ENCODE results near the gene SPOCK1. TPM values are rescaled to one million over a fixed set of nuclear protein-coding genes. Genes with fewer than 3 reads are reported as not detected.

SPOCK1 gene
- total and polyA plus RNA-seq, 9 of the 15 experiments (the other 6 are each of a cell fraction or from before 2014, with no cell fraction given), result 0.01 to 0.35 (median 0.04) TPM; not detected in 6

- Histone ChIP-seq H3K4me3 (no peak overlapping the region), H2AFZ (ENCODE audit: low read depth, low read length) (no peak overlapping the region), H3K27ac (ENCODE audit: extremely low read depth, low read depth, low read length) (no peak overlapping the region), H3K79me2 (ENCODE audit: control insufficient read depth, insufficient read depth, low read length) (no peaks in the 10 kb centered on the region), H4K20me1 (replicated peaks; ENCODE audit: control insufficient read depth, insufficient read depth, low read length) (no peaks in the 10 kb centered on the region), H3K4me2 (ENCODE audit: insufficient read depth, low read length) (no peak overlapping the region), H3K4me1 (replicated peaks in 1 of 2; ENCODE audit: control insufficient read depth in 2 of 2, insufficient read depth in 2 of 2, low read length in 2 of 2) (no peaks in the 10 kb centered on the region), H3K9me3 (replicated peaks; ENCODE audit: control insufficient read depth, insufficient read depth, low read depth, low read length) (no peaks in the 10 kb centered on the region), H3K9ac (ENCODE audit: insufficient read depth in 1 of 2, low read depth in 2 of 2, low read length in 2 of 2) (no peak overlapping the region), H3K36me3 (ENCODE audit: control insufficient read depth, insufficient read depth, low read length) (no peaks in the 10 kb centered on the region), H3K27me3 (ENCODE audit: control insufficient read depth in 2 of 2, insufficient read depth in 2 of 2, low read length in 2 of 2) (peaks cover 0 to 11% of the 10 kb centered on the region in 2 experiments; a peak in 1 of 5 replicates), H3K9me1 (ENCODE audit: control insufficient read depth, insufficient read depth, low read length) (no peaks in the 10 kb centered on the region)
- in situ Hi-C loops (cut with MboI) (no loop called here), intact Hi-C loops (cut with micrococcal nuclease) (no loop called here)
- BruUV-seq (replicated peaks), result no TSS peak
- no peak for ATAC-seq
- TF ChIP-seq HDAC8 (tag; IDR thresholded peaks at IDR 0.05), result no peak
- no peak for TF ChIP-seq BRCA1 (IDR thresholded peaks at IDR 0.05)
- TF ChIP-seq BRCA1 (CRISPR knock-in tag; IDR thresholded peaks at IDR 0.05), result no peak
- TF ChIP-seq FOXK2 (conservative IDR thresholded peaks at IDR 0.05 in 1 of 2, IDR thresholded peaks at IDR 0.05 in 1 of 2; ENCODE audit: low read depth in 2 of 2), result no peak
- TF ChIP-seq BDP1 (IDR thresholded peaks at IDR 0.05; ENCODE audit: insufficient read depth, insufficient read length), result no peak
- no peak for TF ChIP-seq HNRNPL (IDR thresholded peaks at IDR 0.05; ENCODE audit: low read depth, low read length)
- no peak for TF ChIP-seq FOXK1 (CRISPR knock-in tag; IDR thresholded peaks at IDR 0.05; ENCODE audit: borderline replicate concordance)
- no peak for TF ChIP-seq ZNF584 (CRISPR knock-in tag; IDR thresholded peaks at IDR 0.05; ENCODE audit: low read depth)
- TF ChIP-seq ZNF134 (CRISPR knock-in tag; conservative IDR thresholded peaks at IDR 0.05), result no peak
- TF ChIP-seq ETS1 (conservative IDR thresholded peaks at IDR 0.05; ENCODE audit: control insufficient read depth, low read depth, low read length), result no peak
- TF ChIP-seq RBFOX2 (IDR thresholded peaks at IDR 0.05; ENCODE audit: low read depth, low read length), result no peak
- TF ChIP-seq KLF10 (CRISPR knock-in tag; IDR thresholded peaks at IDR 0.05), result no peak
- no peak for TF ChIP-seq PTTG1 (tag; IDR thresholded peaks at IDR 0.05; ENCODE audit: low read depth)
- TF ChIP-seq SMARCB1 (IDR thresholded peaks at IDR 0.05; ENCODE audit: insufficient read length, low read depth), result no peak
- 0% methylated on average over 3 of the region's 3 CpGs for WGBS (ENCODE audit: insufficient coverage, low coverage, missing lambda C conversion rate)
- FAIRE-seq, result no peak
- POLR2A ChIA-PET, result no interaction called here
- CTCF ChIA-PET (ENCODE audit: low intra/inter-chr PET ratio), result no interaction called here
- no peak for DNase-seq (ENCODE audit: extremely low read depth in 1 of 4, low spot score in 3 of 4)
These were observed 385.2 kb downstream of the SPOCK1 start for GRCh38 chr5:137113939-137114338.
